OCI-LY1 (cell line): ENCODE measurements around the gene WNK2.

Experiments
- EZH2 ChIP-seq: fragments of 200-600 bp; sonication (generic), shearing (Covaris generic); IDR thresholded peaks from 2 replicates; pipeline ENCODE4 v1.8.0; 2017; ENCODE audit warnings: borderline replicate concordance, mixed run types, mild to moderate bottlenecking, antibody characterized with exemption, low read length, moderate library complexity, mixed read lengths
- TF ChIP-seq, protein P1 (sequence below): fragments of 200-600 bp; sonication (generic), shearing (Covaris generic); IDR thresholded peaks from 2 replicates; pipeline ENCODE4 v1.5.1; 2017; ENCODE audit warnings: mild to moderate bottlenecking, antibody characterized with exemption, low read length, moderate library complexity, mixed read lengths

DNA sequence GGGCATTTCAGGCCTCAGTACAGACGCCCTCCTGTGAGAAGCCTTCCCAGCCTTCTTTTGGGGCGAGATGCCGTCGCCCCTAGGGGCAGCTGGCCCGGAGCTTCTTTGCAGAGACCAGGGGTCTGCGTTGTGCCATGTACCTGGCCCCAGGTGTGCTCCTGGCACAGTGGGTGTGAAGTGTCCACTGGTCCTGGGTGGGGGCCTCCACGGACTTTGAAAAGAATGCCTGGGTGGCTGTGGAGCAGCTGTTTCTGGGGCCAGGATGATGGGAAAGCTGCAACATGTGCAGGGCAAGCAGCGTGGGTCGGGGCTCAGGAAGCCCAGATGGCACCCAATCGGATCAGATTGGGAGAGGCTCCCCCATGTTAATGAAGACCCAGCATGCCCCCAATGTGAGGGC, 47.8 kb downstream of the WNK2 start:
- no peak for TF ChIP-seq EZH2
- TF ChIP-seq, protein P1, sequence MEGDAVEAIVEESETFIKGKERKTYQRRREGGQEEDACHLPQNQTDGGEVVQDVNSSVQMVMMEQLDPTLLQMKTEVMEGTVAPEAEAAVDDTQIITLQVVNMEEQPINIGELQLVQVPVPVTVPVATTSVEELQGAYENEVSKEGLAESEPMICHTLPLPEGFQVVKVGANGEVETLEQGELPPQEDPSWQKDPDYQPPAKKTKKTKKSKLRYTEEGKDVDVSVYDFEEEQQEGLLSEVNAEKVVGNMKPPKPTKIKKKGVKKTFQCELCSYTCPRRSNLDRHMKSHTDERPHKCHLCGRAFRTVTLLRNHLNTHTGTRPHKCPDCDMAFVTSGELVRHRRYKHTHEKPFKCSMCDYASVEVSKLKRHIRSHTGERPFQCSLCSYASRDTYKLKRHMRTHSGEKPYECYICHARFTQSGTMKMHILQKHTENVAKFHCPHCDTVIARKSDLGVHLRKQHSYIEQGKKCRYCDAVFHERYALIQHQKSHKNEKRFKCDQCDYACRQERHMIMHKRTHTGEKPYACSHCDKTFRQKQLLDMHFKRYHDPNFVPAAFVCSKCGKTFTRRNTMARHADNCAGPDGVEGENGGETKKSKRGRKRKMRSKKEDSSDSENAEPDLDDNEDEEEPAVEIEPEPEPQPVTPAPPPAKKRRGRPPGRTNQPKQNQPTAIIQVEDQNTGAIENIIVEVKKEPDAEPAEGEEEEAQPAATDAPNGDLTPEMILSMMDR, result no peak
